HEK293 (cell line): ENCODE results near the gene PKN1.

Source experiments
- CTCF ChIA-PET: fragments of 350-600 bp; formaldehyde crosslinking; extraction: SDS; loops from one replicate; lab custom pipeline; 2021; ENCODE audit warnings: antibody characterized with exemption; lab: Yijun Ruan, JAX
- POLR2A ChIA-PET: fragments of 300-600 bp; formaldehyde crosslinking; extraction: SDS; loops from one replicate; lab custom pipeline; 2020; ENCODE audit warnings: antibody characterized with exemption, inconsistent platforms; lab: Yijun Ruan, JAX
- H3K27ac ChIP-seq: fragments of 200-500 bp; sonication (Bioruptor generic); 2 replicates; pipeline ENCODE4 v1.5.1; 2014; ENCODE audit warnings: low read depth, low read length, control low read depth, inconsistent platforms; ENCODE audit errors: extremely low read depth
- H3K36me3 ChIP-seq, 2 experiments: fragments of 200-500 bp in 1 of 2; sonication (Bioruptor generic) in 1 of 2; 1 replicate in 1 of 2; 2 replicates in 1 of 2; pipeline ENCODE4 v1.5.1; 2014 to 2017; ENCODE audit warnings: inconsistent platforms in 2 of 2, low read length in 2 of 2; ENCODE audit not compliant: control insufficient read depth in 2 of 2, insufficient read depth in 1 of 2
- H3K4me1 ChIP-seq: fragments of 200-500 bp; sonication (Bioruptor generic); 2 replicates; pipeline ENCODE4 v1.5.1; 2014; ENCODE audit warnings: mild to moderate bottlenecking, low read length, inconsistent platforms; ENCODE audit not compliant: control insufficient read depth, insufficient read depth
- H3K4me3 ChIP-seq: 2 replicates; pipeline ENCODE4 v1.5.1; 2011; ENCODE audit warnings: low read depth, mild to moderate bottlenecking, control low read depth, low read length, moderate library complexity
- H3K9me3 ChIP-seq: fragments of 200-500 bp; sonication (Bioruptor generic); 2 replicates; pipeline ENCODE4 v1.5.1; 2014; ENCODE audit warnings: low read depth, low read length, inconsistent platforms; ENCODE audit not compliant: control insufficient read depth, insufficient read depth
- GFI1B ChIP-seq: fragments of 450-650 bp; formaldehyde crosslinking; IDR thresholded peaks from 2 replicates; pipeline ENCODE4 v1.5.1; 2016; ENCODE audit warnings: missing biosample characterization, missing genetic modification characterization
- GLIS2 ChIP-seq: fragments of 450-650 bp; formaldehyde crosslinking; IDR thresholded peaks from 2 replicates; pipeline ENCODE4 v1.5.1; 2016; ENCODE audit warnings: missing biosample characterization, missing genetic modification characterization
- SP7 ChIP-seq: fragments of 450-650 bp; formaldehyde crosslinking; IDR thresholded peaks from 2 replicates; pipeline ENCODE4 v1.5.1; 2016; ENCODE audit warnings: missing biosample characterization, missing genetic modification characterization
- YY2 ChIP-seq: fragments of 450-650 bp; formaldehyde crosslinking; IDR thresholded peaks from 2 replicates; pipeline ENCODE4 v1.5.1; 2016; ENCODE audit warnings: missing biosample characterization, missing genetic modification characterization
- ZBTB48 ChIP-seq: fragments of 450-650 bp; formaldehyde crosslinking; IDR thresholded peaks from 2 replicates; pipeline ENCODE4 v1.5.1; 2016; ENCODE audit warnings: missing biosample characterization, missing genetic modification characterization
- ZNF121 ChIP-seq: fragments of 450-650 bp; formaldehyde crosslinking; IDR thresholded peaks from 2 replicates; pipeline ENCODE4 v1.5.1; 2016; ENCODE audit warnings: missing biosample characterization, missing genetic modification characterization
- ZNF157 ChIP-seq: fragments of 450-650 bp; formaldehyde crosslinking; IDR thresholded peaks from 2 replicates; pipeline ENCODE4 v1.5.1; 2016; ENCODE audit warnings: missing biosample characterization, missing genetic modification characterization
- ZNF18 ChIP-seq: fragments of 450-650 bp; formaldehyde crosslinking; IDR thresholded peaks from 2 replicates; pipeline ENCODE4 v1.5.1; 2016; ENCODE audit warnings: missing biosample characterization, missing genetic modification characterization
- ZNF394 ChIP-seq: fragments of 450-650 bp; formaldehyde crosslinking; IDR thresholded peaks from 2 replicates; pipeline ENCODE4 v1.5.1; 2016; ENCODE audit warnings: missing biosample characterization, missing genetic modification characterization, mild to moderate bottlenecking, moderate library complexity, borderline replicate concordance
- ZNF510 ChIP-seq: fragments of 450-650 bp; formaldehyde crosslinking; IDR thresholded peaks from 2 replicates; pipeline ENCODE4 v1.5.1; 2018; ENCODE audit warnings: mild to moderate bottlenecking, missing genetic modification characterization, missing biosample characterization; ENCODE audit not compliant: insufficient replicate concordance
- ZNF747 ChIP-seq: fragments of 450-650 bp; formaldehyde crosslinking; IDR thresholded peaks from 2 replicates; pipeline ENCODE4 v1.5.1; 2016; ENCODE audit warnings: missing biosample characterization, missing genetic modification characterization
- TF ChIP-seq, protein P1 (sequence below): fragments of 450-650 bp; formaldehyde crosslinking; IDR thresholded peaks from 2 replicates; pipeline ENCODE4 v1.5.1; 2016; ENCODE audit warnings: missing biosample characterization, missing genetic modification characterization
- TF ChIP-seq, protein P2 (sequence below): fragments of 450-650 bp; formaldehyde crosslinking; IDR thresholded peaks from 2 replicates; pipeline ENCODE4 v1.5.1; 2017; ENCODE audit warnings: missing biosample characterization, missing genetic modification characterization
- TF ChIP-seq, protein P3 (sequence below): fragments of 450-650 bp; formaldehyde crosslinking; IDR thresholded peaks from 2 replicates; pipeline ENCODE4 v1.5.1; 2016; ENCODE audit warnings: missing biosample characterization, missing genetic modification characterization
- TF ChIP-seq, protein P4 (sequence below): fragments of 450-650 bp; formaldehyde crosslinking; IDR thresholded peaks from 2 replicates; pipeline ENCODE4 v1.5.1; 2016; ENCODE audit warnings: missing biosample characterization, missing genetic modification characterization

PKN1 gene

DNA sequence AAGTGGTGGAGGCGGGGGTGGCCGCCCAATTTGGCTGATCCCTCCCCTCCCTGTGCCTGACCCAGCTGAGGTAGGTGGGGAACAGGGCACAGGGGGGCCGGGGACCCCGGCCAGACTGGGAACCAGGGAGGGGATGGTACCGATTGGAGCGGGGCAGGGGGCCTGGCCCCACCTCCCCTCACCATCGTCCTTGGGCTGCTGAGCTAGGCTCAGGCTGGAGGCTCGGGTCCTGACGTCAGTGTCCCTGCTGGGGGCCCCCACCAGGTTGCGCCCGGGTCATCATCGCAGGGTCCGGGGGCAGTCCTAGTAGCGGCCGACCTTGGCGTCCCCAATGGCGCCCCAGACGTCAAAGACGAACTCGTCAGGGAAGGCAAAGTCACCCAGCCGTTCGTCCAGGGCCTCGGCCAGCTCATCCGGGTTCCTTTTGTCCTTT is 45.0 kb downstream of the PKN1 start:
- POLR2A ChIA-PET, result interaction anchor here (1.6 kb wide), 1 partner anchor 341 kb away, joined by 3 read pairs; the partner anchor contains the start of gene ASF1B

DNA sequence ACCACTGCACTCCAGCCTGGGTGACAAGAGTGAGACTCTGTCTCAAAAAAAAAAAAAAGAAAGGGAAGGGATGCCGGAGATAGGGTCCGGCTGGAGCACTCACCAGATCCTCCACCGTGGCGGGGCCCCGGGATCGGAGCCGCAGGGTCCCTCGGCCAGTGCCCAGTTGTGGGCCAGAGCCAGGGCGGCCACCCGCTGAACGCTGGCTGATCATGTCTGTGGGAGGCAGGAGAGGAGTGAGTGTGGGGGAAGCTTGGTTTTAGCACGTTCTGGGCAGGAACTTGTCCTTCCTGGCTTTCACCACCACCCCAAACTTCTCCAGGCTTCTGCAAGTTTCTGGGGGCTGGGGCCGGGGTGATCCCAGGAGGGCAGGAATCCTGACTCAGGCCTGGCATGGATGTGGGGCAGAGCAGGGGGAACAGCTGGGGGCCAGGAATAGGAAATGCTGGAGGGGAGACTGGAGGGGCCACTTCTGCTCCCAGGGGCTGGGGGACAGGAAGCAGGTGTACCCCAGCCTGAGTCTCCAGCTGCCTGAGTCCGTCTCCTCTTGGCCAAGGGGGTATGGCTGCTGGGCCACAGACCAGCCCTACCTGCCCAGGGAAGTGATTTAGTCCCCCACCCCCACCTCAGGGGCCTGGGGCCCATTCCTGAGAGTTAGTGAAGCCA is 46.3 kb downstream of the PKN1 start:
- H3K4me1 ChIP-seq, result no peaks in the 10 kb centered on the region; the same call in 1 of the 2 replicates
- POLR2A ChIA-PET, result interaction anchor here (1.0 kb wide), 1 partner anchor 39 kb away, joined by 3 read pairs; the partner anchor contains the start of gene DNAJB1
- no peaks in the 10 kb centered on the region for H3K9me3 ChIP-seq
- H3K27ac ChIP-seq, result no peak overlapping the region
- no peak for TF ChIP-seq ZNF394 (tag by site-specific recombination)
- TF ChIP-seq, protein P1, sequence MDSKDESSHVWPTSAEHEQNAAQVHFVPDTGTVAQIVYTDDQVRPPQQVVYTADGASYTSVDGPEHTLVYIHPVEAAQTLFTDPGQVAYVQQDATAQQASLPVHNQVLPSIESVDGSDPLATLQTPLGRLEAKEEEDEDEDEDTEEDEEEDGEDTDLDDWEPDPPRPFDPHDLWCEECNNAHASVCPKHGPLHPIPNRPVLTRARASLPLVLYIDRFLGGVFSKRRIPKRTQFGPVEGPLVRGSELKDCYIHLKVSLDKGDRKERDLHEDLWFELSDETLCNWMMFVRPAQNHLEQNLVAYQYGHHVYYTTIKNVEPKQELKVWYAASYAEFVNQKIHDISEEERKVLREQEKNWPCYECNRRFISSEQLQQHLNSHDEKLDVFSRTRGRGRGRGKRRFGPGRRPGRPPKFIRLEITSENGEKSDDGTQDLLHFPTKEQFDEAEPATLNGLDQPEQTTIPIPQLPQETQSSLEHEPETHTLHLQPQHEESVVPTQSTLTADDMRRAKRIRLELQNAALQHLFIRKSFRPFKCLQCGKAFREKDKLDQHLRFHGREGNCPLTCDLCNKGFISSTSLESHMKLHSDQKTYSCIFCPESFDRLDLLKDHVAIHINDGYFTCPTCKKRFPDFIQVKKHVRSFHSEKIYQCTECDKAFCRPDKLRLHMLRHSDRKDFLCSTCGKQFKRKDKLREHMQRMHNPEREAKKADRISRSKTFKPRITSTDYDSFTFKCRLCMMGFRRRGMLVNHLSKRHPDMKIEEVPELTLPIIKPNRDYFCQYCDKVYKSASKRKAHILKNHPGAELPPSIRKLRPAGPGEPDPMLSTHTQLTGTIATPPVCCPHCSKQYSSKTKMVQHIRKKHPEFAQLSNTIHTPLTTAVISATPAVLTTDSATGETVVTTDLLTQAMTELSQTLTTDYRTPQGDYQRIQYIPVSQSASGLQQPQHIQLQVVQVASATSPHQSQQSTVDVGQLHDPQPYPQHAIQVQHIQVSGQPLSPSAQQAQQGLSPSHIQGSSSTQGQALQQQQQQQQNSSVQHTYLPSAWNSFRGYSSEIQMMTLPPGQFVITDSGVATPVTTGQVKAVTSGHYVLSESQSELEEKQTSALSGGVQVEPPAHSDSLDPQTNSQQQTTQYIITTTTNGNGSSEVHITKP (tag by site-specific recombination), result peak; percentile 46; the same call in 1 of the 2 replicates
- TF ChIP-seq, all 188 proteins: peak for 1
- peaks cover 0 to 40% of the 10 kb centered on the region in 2 experiments; a peak in 2 of 3 replicates for H3K36me3 ChIP-seq
- H3K4me3 ChIP-seq, result no peak overlapping the region
- CTCF ChIA-PET, result interaction anchor here (0.5 to 3.2 kb wide), 26 partner anchors 7 to 768 kb away, joined by 3 to 23 read pairs (median 3); partner anchors contain the start of genes ADGRE5, ASF1B and GIPC1

More for the DNA sequence above, 45.0 kb downstream of the PKN1 start:
- Histone ChIP-seq H3K27ac (no peak overlapping the region), H3K9me3 (no peaks in the 10 kb centered on the region), H3K36me3 (peaks cover 0 to 40% of the 10 kb centered on the region in 2 experiments; a peak in 2 of 3 replicates), H3K4me1 (no peaks in the 10 kb centered on the region; the same call in 1 of the 2 replicates), H3K4me3 (no peak overlapping the region)
- peak; percentile 34; the same call in 1 of the 2 replicates for TF ChIP-seq GLIS2
- TF ChIP-seq, protein P2, sequence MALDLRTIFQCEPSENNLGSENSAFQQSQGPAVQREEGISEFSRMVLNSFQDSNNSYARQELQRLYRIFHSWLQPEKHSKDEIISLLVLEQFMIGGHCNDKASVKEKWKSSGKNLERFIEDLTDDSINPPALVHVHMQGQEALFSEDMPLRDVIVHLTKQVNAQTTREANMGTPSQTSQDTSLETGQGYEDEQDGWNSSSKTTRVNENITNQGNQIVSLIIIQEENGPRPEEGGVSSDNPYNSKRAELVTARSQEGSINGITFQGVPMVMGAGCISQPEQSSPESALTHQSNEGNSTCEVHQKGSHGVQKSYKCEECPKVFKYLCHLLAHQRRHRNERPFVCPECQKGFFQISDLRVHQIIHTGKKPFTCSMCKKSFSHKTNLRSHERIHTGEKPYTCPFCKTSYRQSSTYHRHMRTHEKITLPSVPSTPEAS (tag by site-specific recombination), result no peak
- CTCF ChIA-PET, result interaction anchor here (0.5 to 3.2 kb wide), 10 partner anchors 11 to 341 kb away, joined by 3 to 23 read pairs (median 4); partner anchors contain the start of genes ASF1B and GIPC1

GRCh38 chr19:14479975-14480699 is 47.0 kb downstream of the PKN1 start:
- H3K27ac ChIP-seq, result no peak overlapping the region
- no peak overlapping the region for H3K4me3 ChIP-seq
- ChIA-PET CTCF (interaction anchor here (0.6 to 3.2 kb wide), 31 partner anchors 8 to 769 kb away, joined by 3 to 23 read pairs (median 3); partner anchors contain the start of genes ASF1B, DDX39A and GIPC1), POLR2A (interaction anchor here (1.0 kb wide), 1 partner anchor 38 kb away, joined by 3 read pairs; the partner anchor contains the start of gene DNAJB1)
- peaks cover 1 to 40% of the 10 kb centered on the region in 2 experiments; a peak in 2 of 3 replicates for H3K36me3 ChIP-seq
- no peaks in the 10 kb centered on the region; the same call in 1 of the 2 replicates for H3K4me1 ChIP-seq
- H3K9me3 ChIP-seq, result no peaks in the 10 kb centered on the region
- TF ChIP-seq, protein P3, sequence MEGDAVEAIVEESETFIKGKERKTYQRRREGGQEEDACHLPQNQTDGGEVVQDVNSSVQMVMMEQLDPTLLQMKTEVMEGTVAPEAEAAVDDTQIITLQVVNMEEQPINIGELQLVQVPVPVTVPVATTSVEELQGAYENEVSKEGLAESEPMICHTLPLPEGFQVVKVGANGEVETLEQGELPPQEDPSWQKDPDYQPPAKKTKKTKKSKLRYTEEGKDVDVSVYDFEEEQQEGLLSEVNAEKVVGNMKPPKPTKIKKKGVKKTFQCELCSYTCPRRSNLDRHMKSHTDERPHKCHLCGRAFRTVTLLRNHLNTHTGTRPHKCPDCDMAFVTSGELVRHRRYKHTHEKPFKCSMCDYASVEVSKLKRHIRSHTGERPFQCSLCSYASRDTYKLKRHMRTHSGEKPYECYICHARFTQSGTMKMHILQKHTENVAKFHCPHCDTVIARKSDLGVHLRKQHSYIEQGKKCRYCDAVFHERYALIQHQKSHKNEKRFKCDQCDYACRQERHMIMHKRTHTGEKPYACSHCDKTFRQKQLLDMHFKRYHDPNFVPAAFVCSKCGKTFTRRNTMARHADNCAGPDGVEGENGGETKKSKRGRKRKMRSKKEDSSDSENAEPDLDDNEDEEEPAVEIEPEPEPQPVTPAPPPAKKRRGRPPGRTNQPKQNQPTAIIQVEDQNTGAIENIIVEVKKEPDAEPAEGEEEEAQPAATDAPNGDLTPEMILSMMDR (tag by site-specific recombination), result peak; percentile 96
- no peak for TF ChIP-seq GFI1B (tag by site-specific recombination)
- TF ChIP-seq, protein P4, sequence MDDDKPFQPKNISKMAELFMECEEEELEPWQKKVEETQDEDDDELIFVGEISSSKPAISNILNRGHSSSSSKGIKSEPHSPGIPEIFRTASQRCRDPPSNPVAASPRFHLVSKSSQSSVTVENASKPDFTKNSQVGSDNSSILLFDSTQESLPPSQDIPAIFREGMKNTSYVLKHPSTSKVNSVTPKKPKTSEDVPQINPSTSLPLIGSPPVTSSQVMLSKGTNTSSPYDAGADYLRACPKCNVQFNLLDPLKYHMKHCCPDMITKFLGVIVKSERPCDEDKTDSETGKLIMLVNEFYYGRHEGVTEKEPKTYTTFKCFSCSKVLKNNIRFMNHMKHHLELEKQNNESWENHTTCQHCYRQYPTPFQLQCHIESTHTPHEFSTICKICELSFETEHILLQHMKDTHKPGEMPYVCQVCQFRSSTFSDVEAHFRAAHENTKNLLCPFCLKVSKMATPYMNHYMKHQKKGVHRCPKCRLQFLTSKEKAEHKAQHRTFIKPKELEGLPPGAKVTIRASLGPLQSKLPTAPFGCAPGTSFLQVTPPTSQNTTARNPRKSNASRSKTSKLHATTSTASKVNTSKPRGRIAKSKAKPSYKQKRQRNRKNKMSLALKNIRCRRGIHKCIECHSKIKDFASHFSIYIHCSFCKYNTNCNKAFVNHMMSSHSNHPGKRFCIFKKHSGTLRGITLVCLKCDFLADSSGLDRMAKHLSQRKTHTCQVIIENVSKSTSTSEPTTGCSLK, result no peak
- TF ChIP-seq ZNF747 (tag by site-specific recombination), result no peak
- TF ChIP-seq ZBTB48 (tag by site-specific recombination), result peak; percentile 66
- TF ChIP-seq GLIS2, result peak; percentile 50; the same call in 1 of the 2 replicates
- TF ChIP-seq ZNF18 (tag by site-specific recombination), result no peak
- TF ChIP-seq ZNF157 (tag by site-specific recombination), result no peak
- TF ChIP-seq YY2 (tag by site-specific recombination), result no peak
- no peak for TF ChIP-seq ZNF121
- TF ChIP-seq SP7 (tag by site-specific recombination), result 0 out of 2 replicates have a peak, but pooled peaks have one; percentile 43
- TF ChIP-seq ZNF510 (tag by site-specific recombination), result no peak
